Sciatic nerve (tissue), 2 donors: Measurements from ENCODE around the gene KIAA1671. TPM values are rescaled to one million over a fixed set of nuclear protein-coding genes. Genes with fewer than 3 reads are reported as not detected.
A peak's percentile ranks its signal among the peaks of the same experiment; 100 is the strongest.

ENCODE experiments used
- ATAC-seq: fragments of 200-7000 bp; cut with Tn5 transposase; one replicate; pipeline ENCODE4 v1.9.1; 2020; ENCODE audit warnings: mild to moderate bottlenecking, moderate library complexity
- DNase-seq: peaks from one replicate; pipeline ENCODE4 v3.0.0-alpha.2; 2020; ENCODE audit warnings: low spot score
- intact Hi-C: fragments of 100-400 bp; cut with DNase I; formaldehyde crosslinking; loops from one replicate; pipeline ENCODE4 v1.14.2; 2022
- total RNA-seq: library from RNA; stranded (reverse); fragmentation: NEBNext Ultra II Directional; extraction: Animal tissue kit (Norgen Biotek cat#: 25700); gene quantifications from one replicate; pipeline ENCODE4 v1.2.1, GENCODE V29; 2021
- donor health status: DM: no; HTN: no; CAD: no.
- donor health status: DM: no; HTN: no; CAD: no.

The KIAA1671 gene
- total RNA-seq, 1 donor from 2014 or later = 65.1 TPM

- ATAC-seq = peak; percentile 56
- intact Hi-C loops = loop anchor here (5.0 kb wide), 1 partner anchor 101 kb away; the partner anchor contains the start of gene KIAA1671
- DNase-seq = no peak
Observed at GRCh38 chr22:25053153-25053805, 100.8 kb downstream of the KIAA1671 start.

GRCh38 chr22:25054943-25055511 lies 102.5 kb downstream of the KIAA1671 start:
- peak; percentile 83 for ATAC-seq
- no peak for DNase-seq
- intact Hi-C loops = loop anchor here (5.0 kb wide), 1 partner anchor 103 kb away; the partner anchor contains the start of gene KIAA1671

- ATAC-seq (peak; percentile 53), DNase-seq (peak; percentile 84)
- intact Hi-C loops = no loop called here
Observed at GRCh38 chr22:25057013-25057881, 104.7 kb downstream of the KIAA1671 start.

GRCh38 chr22:25059438-25059837 lies 106.9 kb downstream of the KIAA1671 start:
- ATAC-seq = no peak
- no peak for DNase-seq
- intact Hi-C loops = no loop called here

DNA sequence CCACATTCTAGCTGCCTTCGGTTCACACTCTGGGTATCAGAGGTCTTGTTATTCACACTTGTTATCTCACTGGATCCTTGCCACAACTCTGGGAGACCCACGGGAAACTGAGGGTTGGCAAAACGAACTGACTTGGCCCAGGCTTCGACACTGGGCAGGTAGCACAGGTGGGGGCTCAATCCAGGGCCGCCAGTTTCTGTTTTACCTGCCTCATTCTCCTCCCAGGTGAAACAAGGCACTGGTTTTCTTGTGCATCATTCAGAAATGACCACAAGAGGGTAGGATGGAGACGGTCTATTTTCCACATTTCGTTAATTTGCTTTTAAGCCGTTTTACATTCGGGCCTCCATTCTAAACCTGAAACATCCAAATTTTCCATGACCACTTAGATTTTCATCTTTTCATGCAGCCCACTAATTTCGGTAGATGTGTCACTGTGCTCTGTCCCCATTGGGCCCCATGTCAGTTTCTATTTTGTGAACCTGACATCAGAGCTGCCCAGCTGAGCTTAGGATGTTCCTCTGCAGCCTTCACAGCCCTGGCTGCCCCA lies 108.1 kb downstream of the KIAA1671 start:
- intact Hi-C loops = no loop called here
- DNase-seq = no peak
- ATAC-seq = no peak

GRCh38 chr22:25061134-25061533 lies 108.6 kb downstream of the KIAA1671 start:
- intact Hi-C loops = no loop called here
- DNase-seq (no peak), ATAC-seq (no peak)

DNA sequence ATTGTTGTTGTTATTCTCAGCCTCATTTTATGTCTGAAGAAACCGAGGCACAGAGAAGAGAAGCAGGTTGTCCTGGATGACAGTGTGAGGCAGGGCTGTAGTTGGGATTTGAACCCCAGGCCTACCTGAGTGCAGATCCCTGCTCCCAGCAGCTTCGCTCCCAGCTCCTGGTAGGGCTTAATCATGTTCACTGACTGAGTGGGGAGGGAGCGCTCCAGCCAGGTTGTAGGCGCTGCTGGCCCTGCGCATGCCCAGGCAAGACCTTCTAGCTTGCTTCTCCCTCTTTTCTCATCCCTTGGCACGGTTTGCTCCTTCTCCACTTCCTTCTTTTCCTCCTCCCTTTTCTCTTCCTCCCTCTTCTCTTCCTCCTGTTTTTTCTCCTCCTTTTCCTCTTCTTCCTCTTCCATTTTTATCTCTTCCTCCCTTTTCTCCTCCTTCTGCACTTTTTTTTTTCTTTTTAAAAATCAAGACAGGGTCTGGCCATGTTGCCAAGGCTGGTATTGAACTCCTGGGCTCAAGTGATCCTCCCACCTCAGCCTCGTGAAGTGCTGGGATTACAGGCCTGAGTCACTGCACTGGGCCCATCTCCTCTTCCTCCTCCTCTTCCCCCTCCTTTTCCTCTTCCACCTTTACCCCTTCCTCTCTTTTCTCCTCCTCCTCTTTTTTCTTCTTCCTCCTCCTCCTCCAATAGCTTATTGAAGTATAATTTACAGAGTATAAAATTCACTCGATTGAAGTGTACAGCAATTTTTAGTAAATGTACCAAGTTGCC lies 109.3 kb downstream of the KIAA1671 start:
- intact Hi-C loops = no loop called here
- DNase-seq (no peak), ATAC-seq (no peak)

- DNase-seq (no peak), ATAC-seq (peak; percentile 14)
- intact Hi-C loops = no loop called here
Observed at GRCh38 chr22:25062386-25063085, 110.0 kb downstream of the KIAA1671 start.

GRCh38 chr22:25064894-25065560 lies 112.5 kb downstream of the KIAA1671 start:
- DNase-seq = no peak
- no peak for ATAC-seq
- intact Hi-C loops = no loop called here

DNA sequence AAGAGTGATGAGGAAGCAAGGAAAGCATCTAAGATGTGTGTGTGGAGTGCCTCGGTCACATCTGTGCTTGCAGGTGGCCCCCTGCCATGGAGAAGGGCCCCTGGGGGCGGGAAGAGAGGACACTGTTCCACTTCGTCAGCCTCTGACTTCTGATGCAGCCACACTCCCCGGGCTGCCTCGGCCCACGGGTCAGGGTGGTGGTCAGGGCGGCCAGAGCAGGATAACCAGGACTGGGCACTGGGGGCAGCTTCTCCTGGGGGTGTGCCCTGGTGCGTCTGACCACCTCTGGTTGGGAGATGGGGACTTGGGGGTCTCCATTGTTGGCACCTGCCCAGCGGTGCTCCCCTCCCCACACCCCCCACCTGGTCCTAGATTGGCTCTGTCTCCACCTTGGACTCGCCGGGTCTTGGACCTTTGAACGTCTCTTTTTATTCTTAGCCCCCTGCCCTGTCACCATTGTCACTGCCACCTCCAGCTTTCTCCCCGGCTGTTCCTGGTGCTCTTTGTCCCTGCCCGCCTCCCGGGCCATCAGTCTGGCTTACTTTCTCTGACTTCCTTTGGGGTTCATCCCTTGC lies 114.4 kb downstream of the KIAA1671 start:
- intact Hi-C loops = no loop called here
- ATAC-seq (no peak), DNase-seq (no peak)

DNA sequence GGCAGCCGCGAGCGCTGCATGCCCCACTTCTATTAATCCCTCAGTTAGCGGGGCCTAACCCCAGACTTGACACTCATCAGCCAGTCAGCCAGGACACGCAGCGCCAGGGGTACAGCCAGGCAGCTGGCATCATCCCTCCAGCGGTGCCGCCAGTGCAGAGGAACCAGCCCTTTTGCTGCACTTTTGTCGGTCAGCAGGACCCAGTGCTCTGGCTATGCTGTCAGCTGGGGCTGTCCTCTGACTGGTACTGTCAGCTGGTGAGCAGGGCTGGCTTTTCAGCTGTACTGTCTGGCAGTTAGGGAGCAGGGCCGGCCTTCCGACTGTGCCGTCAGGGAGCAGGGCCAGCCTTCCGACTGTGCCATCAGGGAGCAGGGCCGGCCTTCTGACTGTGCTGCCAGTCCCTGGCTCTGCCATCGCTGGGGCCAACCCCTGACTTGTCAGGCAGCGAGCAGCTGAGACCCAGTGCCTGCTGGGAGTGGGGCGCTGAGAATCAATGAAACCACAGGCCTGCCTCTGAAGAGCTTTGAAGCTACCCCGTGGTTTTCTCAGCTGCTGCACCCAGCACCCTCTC lies 115.4 kb downstream of the KIAA1671 start:
- ATAC-seq (peak; percentile 48), DNase-seq (no peak)
- intact Hi-C loops = no loop called here

GRCh38 chr22:25068707-25069106 lies 116.2 kb downstream of the KIAA1671 start:
- ATAC-seq = no peak
- intact Hi-C loops = no loop called here
- DNase-seq = no peak

GRCh38 chr22:25069426-25069757 lies 116.9 kb downstream of the KIAA1671 start:
- intact Hi-C loops = no loop called here
- ATAC-seq = no peak
- no peak for DNase-seq

- intact Hi-C loops = no loop called here
- ATAC-seq (peak; percentile 56), DNase-seq (no peak)
Observed at GRCh38 chr22:25069758-25070481, 117.4 kb downstream of the KIAA1671 start.

GRCh38 chr22:25070956-25071355 lies 118.4 kb downstream of the KIAA1671 start:
- DNase-seq (no peak), ATAC-seq (no peak)
- intact Hi-C loops = no loop called here

- no peak for ATAC-seq
- intact Hi-C loops = no loop called here
- no peak for DNase-seq
Observed at GRCh38 chr22:25071720-25072119, 119.2 kb downstream of the KIAA1671 start.

DNA sequence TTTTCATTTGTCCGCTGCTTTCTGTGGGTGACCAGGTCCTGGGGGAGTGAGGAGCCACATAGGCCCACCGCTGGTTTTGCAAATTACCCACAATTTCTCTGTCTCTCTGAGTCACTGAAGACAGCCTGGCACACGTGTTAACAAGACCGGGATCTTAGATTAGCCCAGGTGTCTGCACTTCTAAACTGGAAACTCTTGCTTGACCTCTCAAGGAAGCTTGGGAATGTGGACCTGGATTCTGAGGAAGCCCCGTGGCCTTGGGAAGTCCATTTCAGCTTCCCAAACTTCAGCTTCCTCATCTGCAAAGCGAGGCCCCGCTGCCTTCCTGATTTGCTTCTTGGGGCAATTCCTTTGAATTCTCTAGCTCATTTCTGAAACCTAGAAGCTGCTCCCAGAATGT lies 119.9 kb downstream of the KIAA1671 start:
- no peak for ATAC-seq
- intact Hi-C loops = no loop called here
- no peak for DNase-seq
